HepG2 (cell line): ENCODE results near the gene PDK2. TPM values are rescaled to one million over a fixed set of nuclear protein-coding genes. Genes with fewer than 3 reads are reported as not detected.

Experiments used
- ARHGAP35 ChIP-seq: sonication (generic); formaldehyde crosslinking; IDR thresholded peaks from 2 replicates; pipeline ENCODE4 v1.9.0; 2022; ENCODE audit warnings: mild to moderate bottlenecking, inconsistent platforms, moderate library complexity, missing genetic modification reagents, borderline replicate concordance
- ATF7-NPFF ChIP-seq: sonication (generic); formaldehyde crosslinking; IDR thresholded peaks from 2 replicates; pipeline ENCODE4 v1.8.1; 2023; ENCODE audit warnings: mild to moderate bottlenecking, low read depth, missing genetic modification reagents, moderate library complexity
- CENPT ChIP-seq: sonication (generic); formaldehyde crosslinking; IDR thresholded peaks from 2 replicates; pipeline ENCODE4 v1.8.0; 2022; ENCODE audit warnings: low read depth, mild to moderate bottlenecking, moderate library complexity, missing genetic modification reagents
- FOSL1 ChIP-seq: sonication (generic); formaldehyde crosslinking; IDR thresholded peaks from 2 replicates; pipeline ENCODE4 v1.9.0; 2021; ENCODE audit warnings: missing genetic modification reagents, borderline replicate concordance
- HNRNPUL1 ChIP-seq: fragments of 200-400 bp; formaldehyde crosslinking; IDR thresholded peaks from 2 replicates; pipeline ENCODE4 v1.6.1; 2017; ENCODE audit warnings: low read depth, mild to moderate bottlenecking, low read length, moderate library complexity
- KDM4B ChIP-seq: sonication (generic); formaldehyde crosslinking; IDR thresholded peaks from 2 replicates; pipeline ENCODE4 v1.4.0; 2020; ENCODE audit warnings: missing genetic modification reagents
- LCORL ChIP-seq, 2 experiments: fragments of 450-650 bp in 1 of 2; sonication (generic) in 1 of 2; formaldehyde crosslinking in 1 of 2; IDR thresholded peaks; 2 replicates each; pipeline versions ENCODE4 v1.5.0 to v1.6.1; 2017 to 2020; ENCODE audit warnings: antibody characterized with exemption in 1 of 2, missing genetic modification reagents in 1 of 2
- MYPOP ChIP-seq: sonication (generic); formaldehyde crosslinking; IDR thresholded peaks from 2 replicates; pipeline ENCODE4 v1.8.1; 2023; ENCODE audit warnings: mild to moderate bottlenecking, moderate library complexity, missing genetic modification reagents
- MZF1 ChIP-seq: sonication (generic); formaldehyde crosslinking; IDR thresholded peaks from 2 replicates; pipeline ENCODE4 v1.8.1; 2023; ENCODE audit warnings: mild to moderate bottlenecking, missing genetic modification reagents, borderline replicate concordance
- NR2F1 ChIP-seq, 2 experiments: fragments of 450-650 bp in 1 of 2; formaldehyde crosslinking in 1 of 2; IDR thresholded peaks; 2 replicates each; pipeline versions ENCODE4 v1.5.0 to v1.6.1; 2016 to 2020; ENCODE audit warnings: mild to moderate bottlenecking in 1 of 2, missing compliant biosample characterization in 1 of 2, missing genetic modification reagents in 1 of 2, moderate library complexity in 1 of 2
- SNAI1 ChIP-seq: sonication (generic); formaldehyde crosslinking; IDR thresholded peaks from 2 replicates; pipeline ENCODE4 v1.5.0; 2020; ENCODE audit warnings: mild to moderate bottlenecking, missing genetic modification reagents, borderline replicate concordance
- WIZ ChIP-seq: sonication (generic); formaldehyde crosslinking; IDR thresholded peaks from 2 replicates; pipeline ENCODE4 v1.5.1; 2020; ENCODE audit warnings: mild to moderate bottlenecking, missing genetic modification reagents
- ZNF180 ChIP-seq: sonication (generic); formaldehyde crosslinking; IDR thresholded peaks from 2 replicates; pipeline ENCODE4 v1.4.0; 2020; ENCODE audit warnings: low read depth, missing genetic modification reagents, borderline replicate concordance
- ZNF619 ChIP-seq: sonication (generic); formaldehyde crosslinking; IDR thresholded peaks from 2 replicates; pipeline ENCODE4 v1.4.0; 2020; ENCODE audit warnings: mild to moderate bottlenecking, missing genetic modification reagents
- ZNF639 ChIP-seq: conservative IDR thresholded peaks from 2 replicates; pipeline ENCODE4 v1.6.1; 2018; ENCODE audit warnings: missing genetic modification reagents
- ZNF724P ChIP-seq: sonication (generic); formaldehyde crosslinking; IDR thresholded peaks from 2 replicates; pipeline ENCODE4 v1.8.0; 2022; ENCODE audit warnings: missing genetic modification reagents, borderline replicate concordance
- polyA plus RNA-seq, 8 experiments: library from polyadenylated mRNA; depleted of rRNA in 3 of 8; stranded (reverse) in 7 of 8; unstranded in 1 of 8; fragments of >200 nt; fragmentation: Illumina TruSeq in 4 of 8; extraction: Trizol in 4 of 8; gene quantifications; 2 replicates each; pipeline versions ENCODE4 v1.2.1 to v1.2.3, GENCODE V29; 2011 to 2016; ENCODE audit warnings: low read depth in 4 of 8, missing spikeins in 1 of 8, mixed read lengths in 1 of 8; ENCODE audit not compliant: insufficient read depth in 1 of 8
- total RNA-seq, 5 experiments: library from RNA; depleted of rRNA; stranded (reverse); fragments of >200 nt; fragmentation: Illumina TruSeq; extraction: Trizol; gene quantifications; 2 replicates each; pipeline ENCODE4 v1.2.3, GENCODE V29; 2016; ENCODE audit warnings: low read depth in 1 of 5
- TF ChIP-seq, protein P1 (sequence below): sonication (generic); formaldehyde crosslinking; conservative IDR thresholded peaks from 2 replicates; pipeline ENCODE4 v1.4.0; 2020; ENCODE audit warnings: missing genetic modification reagents
- TF ChIP-seq, protein P2 (sequence below): sonication (generic); formaldehyde crosslinking; IDR thresholded peaks from 2 replicates; pipeline ENCODE4 v1.5.1; 2020; ENCODE audit warnings: mild to moderate bottlenecking, missing genetic modification reagents, borderline replicate concordance

The PDK2 gene
- total and polyA plus RNA-seq, 2 of the 13 experiments (the other 11 are each of a cell fraction or from before 2014, with no cell fraction given) = 18.5 to 59.7 TPM

DNA sequence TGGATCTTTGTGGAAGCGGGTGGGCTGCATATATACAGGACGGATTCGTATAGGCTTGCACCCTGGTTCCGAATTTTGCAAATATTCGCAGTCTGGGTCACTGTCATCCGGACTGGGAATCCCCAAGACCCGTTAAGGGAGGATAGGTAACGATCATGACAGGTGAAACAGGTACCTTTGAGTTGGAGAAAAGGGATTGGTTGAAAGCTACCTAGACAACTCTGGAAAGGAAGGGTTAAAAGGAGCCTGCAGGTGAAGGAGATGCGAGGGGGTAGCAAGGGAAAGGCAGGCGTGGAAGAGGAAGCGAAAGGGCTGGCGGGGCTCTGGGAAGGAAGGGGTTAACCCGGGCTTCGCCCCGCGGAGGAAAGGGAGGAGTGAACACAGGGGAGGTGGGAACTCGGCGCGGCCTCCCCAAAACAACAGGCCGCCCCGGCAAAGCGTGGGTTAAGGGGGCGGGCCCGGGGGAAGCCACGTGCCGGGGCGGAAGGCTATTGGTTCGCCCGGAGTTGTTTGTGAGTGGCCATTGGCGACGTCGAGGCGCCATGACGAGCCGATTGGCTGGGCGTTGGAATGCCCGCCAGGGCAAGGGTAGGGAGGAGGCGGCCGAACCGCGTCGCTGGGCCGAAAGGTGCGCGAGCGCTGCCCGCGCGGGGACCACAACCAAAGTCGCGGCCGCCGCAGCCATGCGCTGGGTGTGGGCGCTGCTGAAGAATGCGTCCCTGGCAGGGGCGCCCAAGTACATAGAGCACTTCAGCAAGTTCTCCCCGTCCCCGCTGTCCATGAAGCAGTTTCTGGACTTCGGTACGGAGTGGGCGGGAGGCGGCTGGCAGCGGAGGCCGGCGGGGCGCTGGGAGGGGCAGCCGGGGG lies at the start of gene PDK2 (continued):
- TF ChIP-seq, protein P1, sequence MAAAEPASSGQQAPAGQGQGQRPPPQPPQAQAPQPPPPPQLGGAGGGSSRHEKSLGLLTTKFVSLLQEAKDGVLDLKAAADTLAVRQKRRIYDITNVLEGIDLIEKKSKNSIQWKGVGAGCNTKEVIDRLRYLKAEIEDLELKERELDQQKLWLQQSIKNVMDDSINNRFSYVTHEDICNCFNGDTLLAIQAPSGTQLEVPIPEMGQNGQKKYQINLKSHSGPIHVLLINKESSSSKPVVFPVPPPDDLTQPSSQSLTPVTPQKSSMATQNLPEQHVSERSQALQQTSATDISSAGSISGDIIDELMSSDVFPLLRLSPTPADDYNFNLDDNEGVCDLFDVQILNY (CRISPR knock-in tag) = peak; percentile 68
- TF ChIP-seq MZF1 (CRISPR knock-in tag) (no peak), LCORL (IDR thresholded peaks at IDR 0.05) (peak; percentile 98), LCORL (CRISPR knock-in tag; IDR thresholded peaks at IDR 0.05) (peak; percentile 93), CENPT (CRISPR knock-in tag) (0 out of 2 replicates have a peak, but pooled peaks have one; percentile 36), HNRNPUL1 (no peak), WIZ (CRISPR knock-in tag) (peak; percentile 76), ZNF619 (peak; percentile 23; the same call in 1 of the 2 replicates), NR2F1 (CRISPR knock-in tag; IDR thresholded peaks at IDR 0.05) (0 out of 4 replicates have a peak, but pooled peaks of 1 of the 2 experiments have one; percentile 6), SNAI1 (CRISPR knock-in tag) (no peak), KDM4B (CRISPR knock-in tag) (no peak), FOSL1 (no peak), ARHGAP35 (CRISPR knock-in tag) (no peak), MYPOP (no peak; the same call in none of the 2 replicates), ZNF639 (CRISPR knock-in tag) (peak; percentile 81), ATF7-NPFF (CRISPR knock-in tag) (peak; percentile 65; the same call in 1 of the 2 replicates), ZNF180 (CRISPR knock-in tag) (no peak), ZNF724P (CRISPR knock-in tag) (no peak)
- TF ChIP-seq, protein P2, sequence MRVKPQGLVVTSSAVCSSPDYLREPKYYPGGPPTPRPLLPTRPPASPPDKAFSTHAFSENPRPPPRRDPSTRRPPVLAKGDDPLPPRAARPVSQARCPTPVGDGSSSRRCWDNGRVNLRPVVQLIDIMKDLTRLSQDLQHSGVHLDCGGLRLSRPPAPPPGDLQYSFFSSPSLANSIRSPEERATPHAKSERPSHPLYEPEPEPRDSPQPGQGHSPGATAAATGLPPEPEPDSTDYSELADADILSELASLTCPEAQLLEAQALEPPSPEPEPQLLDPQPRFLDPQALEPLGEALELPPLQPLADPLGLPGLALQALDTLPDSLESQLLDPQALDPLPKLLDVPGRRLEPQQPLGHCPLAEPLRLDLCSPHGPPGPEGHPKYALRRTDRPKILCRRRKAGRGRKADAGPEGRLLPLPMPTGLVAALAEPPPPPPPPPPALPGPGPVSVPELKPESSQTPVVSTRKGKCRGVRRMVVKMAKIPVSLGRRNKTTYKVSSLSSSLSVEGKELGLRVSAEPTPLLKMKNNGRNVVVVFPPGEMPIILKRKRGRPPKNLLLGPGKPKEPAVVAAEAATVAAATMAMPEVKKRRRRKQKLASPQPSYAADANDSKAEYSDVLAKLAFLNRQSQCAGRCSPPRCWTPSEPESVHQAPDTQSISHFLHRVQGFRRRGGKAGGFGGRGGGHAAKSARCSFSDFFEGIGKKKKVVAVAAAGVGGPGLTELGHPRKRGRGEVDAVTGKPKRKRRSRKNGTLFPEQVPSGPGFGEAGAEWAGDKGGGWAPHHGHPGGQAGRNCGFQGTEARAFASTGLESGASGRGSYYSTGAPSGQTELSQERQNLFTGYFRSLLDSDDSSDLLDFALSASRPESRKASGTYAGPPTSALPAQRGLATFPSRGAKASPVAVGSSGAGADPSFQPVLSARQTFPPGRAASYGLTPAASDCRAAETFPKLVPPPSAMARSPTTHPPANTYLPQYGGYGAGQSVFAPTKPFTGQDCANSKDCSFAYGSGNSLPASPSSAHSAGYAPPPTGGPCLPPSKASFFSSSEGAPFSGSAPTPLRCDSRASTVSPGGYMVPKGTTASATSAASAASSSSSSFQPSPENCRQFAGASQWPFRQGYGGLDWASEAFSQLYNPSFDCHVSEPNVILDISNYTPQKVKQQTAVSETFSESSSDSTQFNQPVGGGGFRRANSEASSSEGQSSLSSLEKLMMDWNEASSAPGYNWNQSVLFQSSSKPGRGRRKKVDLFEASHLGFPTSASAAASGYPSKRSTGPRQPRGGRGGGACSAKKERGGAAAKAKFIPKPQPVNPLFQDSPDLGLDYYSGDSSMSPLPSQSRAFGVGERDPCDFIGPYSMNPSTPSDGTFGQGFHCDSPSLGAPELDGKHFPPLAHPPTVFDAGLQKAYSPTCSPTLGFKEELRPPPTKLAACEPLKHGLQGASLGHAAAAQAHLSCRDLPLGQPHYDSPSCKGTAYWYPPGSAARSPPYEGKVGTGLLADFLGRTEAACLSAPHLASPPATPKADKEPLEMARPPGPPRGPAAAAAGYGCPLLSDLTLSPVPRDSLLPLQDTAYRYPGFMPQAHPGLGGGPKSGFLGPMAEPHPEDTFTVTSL (CRISPR knock-in tag) = 0 out of 2 replicates have a peak, but pooled peaks have one; percentile 17
